Uterus (tissue), 4 donors: ENCODE results near the gene WWOX. TPM values are rescaled to one million over a fixed set of nuclear protein-coding genes. Genes with fewer than 3 reads are reported as not detected.

Experiments
- DNase-seq, 2 donors: peaks; one replicate each; pipeline ENCODE4 v3.0.0-alpha.2; 2019 to 2020
- H3K27ac ChIP-seq, 2 donors: fragments of 200-600 bp; sonication (generic); 1 replicate in 1 of 2; 2 replicates in 1 of 2; pipeline ENCODE4 v1.5.1; 2016 to 2018
- H3K27me3 ChIP-seq, 2 donors: fragments of 200-600 bp; sonication (generic); one replicate each; pipeline ENCODE4 v1.5.1; 2018 to 2019; ENCODE audit warnings: control low read depth in 1 of 2
- H3K36me3 ChIP-seq, 2 donors: fragments of 200-600 bp; sonication (generic); one replicate each; pipeline ENCODE4 v1.5.1; 2019; ENCODE audit warnings: control low read depth in 1 of 2
- H3K4me1 ChIP-seq, 2 donors: fragments of 200-600 bp; sonication (generic); one replicate each; pipeline ENCODE4 v1.5.1; 2018 to 2019; ENCODE audit warnings: control low read depth in 1 of 2
- H3K4me3 ChIP-seq, 2 donors: fragments of 200-600 bp; sonication (generic); 1 replicate in 1 of 2; 2 replicates in 1 of 2; pipeline ENCODE4 v1.5.1; 2018 to 2019; ENCODE audit warnings: mild to moderate bottlenecking in 1 of 2
- H3K9me3 ChIP-seq, 2 donors: fragments of 200-600 bp; sonication (generic); one replicate each; pipeline ENCODE4 v1.5.1; 2019; ENCODE audit warnings: control low read depth in 1 of 2
- POLR2A ChIP-seq, 2 donors: fragments of 450-650 bp; IDR thresholded peaks; one replicate each; pipeline ENCODE4 v1.6.1; 2016; ENCODE audit warnings: antibody characterized with exemption in 2 of 2, mild to moderate bottlenecking in 1 of 2, moderate library complexity in 1 of 2
- intact Hi-C: fragments of 100-400 bp; cut with DNase I; formaldehyde crosslinking; loops from one replicate; pipeline ENCODE4 v1.15.1; 2023; ENCODE audit warnings: low total_unique reads
- total RNA-seq, 4 donors: library from RNA; depleted of rRNA in 3 of 4; stranded (reverse); fragments of >200 nt in 3 of 4; gene quantifications; one replicate each; pipeline versions ENCODE4 v1.1.0 to v1.2.4, GENCODE V29; 2014 to 2023
- TF ChIP-seq, protein P1 (sequence below), 4 experiments: fragments of 200-600 bp in 2 of 4; fragments of 450-650 bp in 2 of 4; sonication (generic) in 2 of 4; IDR thresholded peaks; one replicate each; pipeline ENCODE4 v1.5.1; 2016 to 2019; ENCODE audit warnings: antibody characterized with exemption in 4 of 4, mild to moderate bottlenecking in 2 of 4, moderate library complexity in 1 of 4
- donor health status: DM: yes; HTN: yes; CAD: no.

WWOX gene
- total RNA-seq, 4 donors from 2014 or later = 34.1 to 99.9 (median 55.8) TPM

DNA sequence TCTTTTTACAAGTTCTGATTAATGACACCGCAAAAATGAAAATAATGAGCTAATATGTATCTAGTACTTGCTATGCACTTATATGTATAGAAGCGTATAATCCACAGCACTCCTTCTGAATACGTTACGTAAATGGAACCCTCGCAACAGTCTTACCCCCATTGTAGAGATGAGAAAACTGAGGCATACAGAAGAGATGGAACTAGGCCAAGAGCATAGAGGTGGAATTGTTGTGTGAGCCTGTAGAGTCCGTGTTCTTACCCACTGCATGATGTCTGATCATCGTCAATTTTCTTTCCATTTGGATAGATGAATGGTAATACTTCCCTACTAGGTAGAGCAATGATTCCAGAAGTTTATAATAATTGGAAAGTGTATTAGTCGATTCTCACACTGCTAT, 394.1 kb downstream of the WWOX start:
- no peak overlapping the region for H3K27ac ChIP-seq
- H3K4me1 ChIP-seq = no peaks in the 10 kb centered on the region
- H3K27me3 ChIP-seq = no peaks in the 10 kb centered on the region
- TF ChIP-seq POLR2A (IDR thresholded peaks at IDR 0.05) = no peak
- TF ChIP-seq, protein P1, sequence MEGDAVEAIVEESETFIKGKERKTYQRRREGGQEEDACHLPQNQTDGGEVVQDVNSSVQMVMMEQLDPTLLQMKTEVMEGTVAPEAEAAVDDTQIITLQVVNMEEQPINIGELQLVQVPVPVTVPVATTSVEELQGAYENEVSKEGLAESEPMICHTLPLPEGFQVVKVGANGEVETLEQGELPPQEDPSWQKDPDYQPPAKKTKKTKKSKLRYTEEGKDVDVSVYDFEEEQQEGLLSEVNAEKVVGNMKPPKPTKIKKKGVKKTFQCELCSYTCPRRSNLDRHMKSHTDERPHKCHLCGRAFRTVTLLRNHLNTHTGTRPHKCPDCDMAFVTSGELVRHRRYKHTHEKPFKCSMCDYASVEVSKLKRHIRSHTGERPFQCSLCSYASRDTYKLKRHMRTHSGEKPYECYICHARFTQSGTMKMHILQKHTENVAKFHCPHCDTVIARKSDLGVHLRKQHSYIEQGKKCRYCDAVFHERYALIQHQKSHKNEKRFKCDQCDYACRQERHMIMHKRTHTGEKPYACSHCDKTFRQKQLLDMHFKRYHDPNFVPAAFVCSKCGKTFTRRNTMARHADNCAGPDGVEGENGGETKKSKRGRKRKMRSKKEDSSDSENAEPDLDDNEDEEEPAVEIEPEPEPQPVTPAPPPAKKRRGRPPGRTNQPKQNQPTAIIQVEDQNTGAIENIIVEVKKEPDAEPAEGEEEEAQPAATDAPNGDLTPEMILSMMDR (IDR thresholded peaks at IDR 0.05) = no peak
- no peak overlapping the region for H3K4me3 ChIP-seq
- intact Hi-C loops = no loop called here
- no peaks in the 10 kb centered on the region for H3K36me3 ChIP-seq
- H3K9me3 ChIP-seq = no peaks in the 10 kb centered on the region
- no peak for DNase-seq

GRCh38 chr16:78494105-78494504, 394.7 kb downstream of the WWOX start:
- intact Hi-C loops = no loop called here
- Histone ChIP-seq H3K4me3 (no peak overlapping the region), H3K27me3 (no peaks in the 10 kb centered on the region), H3K27ac (no peak overlapping the region), H3K9me3 (no peaks in the 10 kb centered on the region), H3K4me1 (no peaks in the 10 kb centered on the region), H3K36me3 (no peaks in the 10 kb centered on the region)
- TF ChIP-seq, protein P1 (IDR thresholded peaks at IDR 0.05) = no peak
- TF ChIP-seq POLR2A (IDR thresholded peaks at IDR 0.05) = no peak
- no peak for DNase-seq

DNA sequence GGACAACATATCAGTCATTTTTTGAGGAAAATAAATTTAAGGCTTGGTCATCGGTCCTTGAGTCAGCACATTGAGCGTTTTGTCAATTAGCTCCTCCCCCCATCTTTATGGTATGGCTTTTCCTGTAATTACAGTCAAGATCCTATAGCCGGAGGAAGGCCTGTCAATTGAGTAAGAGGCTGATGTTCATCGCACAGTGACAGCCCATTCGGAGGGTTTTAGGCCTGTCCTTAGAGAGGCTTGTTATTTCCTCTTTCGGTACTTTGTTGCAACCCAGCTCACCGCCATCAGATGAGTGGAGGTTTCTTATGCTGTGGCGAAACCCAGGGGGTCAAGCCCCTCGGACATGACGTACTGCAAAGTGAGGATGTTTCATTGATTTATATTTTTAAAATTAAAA, 395.2 kb downstream of the WWOX start:
- no peak for TF ChIP-seq POLR2A (IDR thresholded peaks at IDR 0.05)
- TF ChIP-seq, protein P1 (IDR thresholded peaks at IDR 0.05) = no peak
- no peak overlapping the region for H3K4me3 ChIP-seq
- no peaks in the 10 kb centered on the region for H3K27me3 ChIP-seq
- no peaks in the 10 kb centered on the region for H3K4me1 ChIP-seq
- no peak overlapping the region for H3K27ac ChIP-seq
- H3K9me3 ChIP-seq = no peaks in the 10 kb centered on the region
- no peaks in the 10 kb centered on the region for H3K36me3 ChIP-seq
- intact Hi-C loops = no loop called here
- DNase-seq = no peak

- Histone ChIP-seq H3K27me3 (no peaks in the 10 kb centered on the region), H3K4me3 (no peak overlapping the region), H3K27ac (no peak overlapping the region), H3K4me1 (no peaks in the 10 kb centered on the region), H3K9me3 (no peaks in the 10 kb centered on the region), H3K36me3 (no peaks in the 10 kb centered on the region)
- no peak for DNase-seq
- TF ChIP-seq, protein P1 (IDR thresholded peaks at IDR 0.05) = no peak
- no peak for TF ChIP-seq POLR2A (IDR thresholded peaks at IDR 0.05)
- intact Hi-C loops = no loop called here
Measured at GRCh38 chr16:78496189-78496588, 396.7 kb downstream of the WWOX start.

- no peak overlapping the region for H3K4me3 ChIP-seq
- H3K9me3 ChIP-seq = no peaks in the 10 kb centered on the region
- TF ChIP-seq POLR2A (IDR thresholded peaks at IDR 0.05) = no peak
- TF ChIP-seq, protein P1 (IDR thresholded peaks at IDR 0.05) = no peak
- H3K27ac ChIP-seq = no peak overlapping the region
- peaks cover 0 to 7% of the 10 kb centered on the region in 2 donors for H3K4me1 ChIP-seq
- no peaks in the 10 kb centered on the region for H3K36me3 ChIP-seq
- intact Hi-C loops = no loop called here
- H3K27me3 ChIP-seq = no peaks in the 10 kb centered on the region
- no peak for DNase-seq
Measured at GRCh38 chr16:78499399-78499798, 399.9 kb downstream of the WWOX start.
